GM12878 (cell line): ENCODE results near the gene ARRDC1. TPM values are rescaled to one million over a fixed set of nuclear protein-coding genes. Genes with fewer than 3 reads are reported as not detected.
A peak's percentile ranks its signal among the peaks of the same experiment; 100 is the strongest.

ENCODE experiments used
- CREM ChIP-seq: IDR thresholded peaks from 2 replicates; pipeline ENCODE4 v1.6.1; 2014; ENCODE audit warnings: antibody characterized with exemption, low read depth
- EZH2 ChIP-seq: IDR thresholded peaks from 2 replicates; pipeline ENCODE4 v1.6.1; 2012; ENCODE audit warnings: low read depth, mild to moderate bottlenecking, control low read depth, inconsistent platforms, low read length, borderline replicate concordance; ENCODE audit not compliant: control insufficient read depth
- GABPA ChIP-seq: IDR thresholded peaks from 2 replicates; pipeline ENCODE4 v1.6.1; 2014; ENCODE audit warnings: antibody characterized with exemption, low read depth, mild to moderate bottlenecking, inconsistent platforms
- HCFC1 ChIP-seq: fragments of 150-350 bp; IDR thresholded peaks from 2 replicates; pipeline ENCODE4 v1.6.1; 2014; ENCODE audit warnings: low read length
- KDM1A ChIP-seq: fragments of 200-600 bp; sonication (generic); IDR thresholded peaks from 2 replicates; pipeline ENCODE4 v1.6.1; 2016; ENCODE audit warnings: borderline replicate concordance
- LARP7 ChIP-seq: fragments of 450-650 bp; IDR thresholded peaks from 2 replicates; pipeline ENCODE4 v1.6.1; 2017; ENCODE audit warnings: mild to moderate bottlenecking
- MEF2A ChIP-seq: IDR thresholded peaks from 2 replicates; pipeline ENCODE4 v1.6.1; 2011; ENCODE audit warnings: low read depth, mild to moderate bottlenecking, low read length, moderate library complexity; ENCODE audit not compliant: insufficient read depth
- NFIC ChIP-seq: IDR thresholded peaks from 2 replicates; pipeline ENCODE4 v1.6.1; 2012; ENCODE audit warnings: low read depth, mild to moderate bottlenecking, inconsistent platforms, low read length, moderate library complexity
- NFYA ChIP-seq: IDR thresholded peaks from 2 replicates; pipeline ENCODE4 v1.6.1; 2011; ENCODE audit warnings: low read depth, mild to moderate bottlenecking, low read length, improper control_type of control experiment, borderline replicate concordance
- NFYB ChIP-seq: IDR thresholded peaks from 2 replicates; pipeline ENCODE4 v1.6.1; 2011; ENCODE audit warnings: low read depth, mild to moderate bottlenecking, low read length, improper control_type of control experiment, moderate library complexity; ENCODE audit not compliant: insufficient read depth
- NR2F1 ChIP-seq: fragments of 450-650 bp; conservative IDR thresholded peaks from 2 replicates; pipeline ENCODE4 v1.6.1; 2017; ENCODE audit warnings: mild to moderate bottlenecking
- PML ChIP-seq: IDR thresholded peaks from 2 replicates; pipeline ENCODE4 v1.6.1; 2012; ENCODE audit warnings: low read length, inconsistent platforms
- POLR2AphosphoS2 ChIP-seq: IDR thresholded peaks from 2 replicates; pipeline ENCODE4 v1.6.1; 2011; ENCODE audit warnings: low read depth, mild to moderate bottlenecking, low read length, improper control_type of control experiment, moderate library complexity
- RCOR1 ChIP-seq: conservative IDR thresholded peaks from 2 replicates; pipeline ENCODE4 v1.6.1; 2012; ENCODE audit warnings: low read depth, low read length, improper control_type of control experiment
- SRF ChIP-seq, 2 experiments: IDR thresholded peaks; 2 replicates each; pipeline ENCODE4 v1.6.1; 2011; ENCODE audit warnings: low read depth in 2 of 2, low read length in 2 of 2, mild to moderate bottlenecking in 1 of 2, moderate library complexity in 1 of 2
- polyA plus RNA-seq, 11 experiments: library from polyadenylated mRNA; depleted of rRNA in 4 of 11; unstranded in 6 of 11; stranded (reverse) in 5 of 11; fragments of >200 nt; fragmentation: Nextera tagmentation in 4 of 11; fragmentation: Illumina TruSeq in 1 of 11; extraction: Ambion mirVana in 4 of 11; extraction: Trizol in 1 of 11; gene quantifications; 1 replicate in 1 of 11; 2 replicates in 10 of 11; pipeline versions ENCODE4 v1.2.1 to v1.2.3, GENCODE V29; 2011 to 2016; ENCODE audit warnings: inconsistent platforms in 2 of 11, missing spikeins in 2 of 11, low read depth in 1 of 11
- total RNA-seq, 4 experiments: library from RNA; depleted of rRNA in 3 of 4; stranded (reverse); fragments of >200 nt in 3 of 4; fragmentation: Illumina TruSeq in 1 of 4; extraction: Trizol in 1 of 4; gene quantifications; 2 replicates each; pipeline versions ENCODE4 v1.2.1 to v1.2.3, GENCODE V29; 2013 to 2021
- TF ChIP-seq, protein P1 (sequence below): fragments of 150-350 bp; IDR thresholded peaks from 2 replicates; pipeline ENCODE4 v1.6.1; 2016; ENCODE audit warnings: low read depth, low read length
- TF ChIP-seq, protein P2 (sequence below): IDR thresholded peaks from 2 replicates; pipeline ENCODE4 v1.6.1; 2012; ENCODE audit warnings: low read depth, low read length, improper control_type of control experiment
- TF ChIP-seq, protein P3 (sequence below): fragments of 450-650 bp; IDR thresholded peaks from 2 replicates; pipeline ENCODE4 v1.6.1; 2018; ENCODE audit warnings: borderline replicate concordance, mild to moderate bottlenecking; ENCODE audit not compliant: partially characterized antibody
- TF ChIP-seq, protein P4 (sequence below): fragments of 450-650 bp; IDR thresholded peaks from 2 replicates; pipeline ENCODE4 v1.6.1; 2017; ENCODE audit warnings: mild to moderate bottlenecking, low read depth, inconsistent platforms; ENCODE audit not compliant: poor library complexity, severe bottlenecking

The ARRDC1 gene
- total and polyA plus RNA-seq, 10 of the 15 experiments (the other 5 are each of a cell fraction or from before 2014, with no cell fraction given), result 0.23 to 34.4 (median 20.9) TPM

DNA sequence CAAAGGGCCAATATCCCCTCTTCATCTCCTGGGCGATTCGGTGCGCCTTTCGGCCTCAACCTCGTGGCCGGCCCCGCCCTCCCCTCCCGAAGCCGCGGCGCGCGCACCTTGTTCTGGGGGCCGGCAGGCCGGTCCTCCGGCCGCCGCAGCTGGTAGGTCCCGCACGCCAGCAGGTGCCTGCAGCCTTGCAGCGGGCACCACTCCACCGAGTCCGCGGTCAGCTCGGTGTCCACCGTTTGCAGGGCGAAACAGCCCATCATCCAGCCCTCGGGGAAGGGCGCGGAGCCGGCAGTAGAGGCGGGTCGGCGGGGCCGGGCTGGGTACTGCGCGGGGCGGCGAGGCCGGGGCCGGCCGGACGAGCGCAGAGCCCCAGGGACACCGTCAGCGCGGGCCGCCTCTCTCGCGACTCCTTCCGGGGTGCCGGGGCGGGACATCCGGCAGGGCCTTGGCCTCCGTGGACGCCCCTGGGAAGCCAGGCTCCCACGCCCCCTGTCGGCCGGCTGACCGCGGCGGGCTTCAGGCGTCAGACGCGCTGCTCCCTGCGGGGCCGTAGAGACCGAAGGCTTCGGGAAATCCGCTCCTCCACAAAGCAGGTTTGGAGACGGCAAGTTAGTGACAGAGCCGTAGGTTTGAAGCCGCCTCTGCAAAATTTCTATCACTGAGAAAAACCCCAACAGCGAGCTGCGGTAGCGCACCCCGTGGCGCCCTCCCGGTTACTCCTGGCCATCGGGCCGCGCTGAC, 26.8 kb upstream of the ARRDC1 start, which contains the start of gene DPH7 (continued):
- TF ChIP-seq RCOR1 (no peak), NR2F1 (peak; percentile 74), NFYA (no peak), MEF2A (peak; percentile 73; the same call in 1 of the 2 replicates), NFIC (no peak), NFYB (no peak), PML (no peak; the same call in 1 of the 2 replicates), KDM1A (no peak), CREM (peak; percentile 69), SRF (IDR thresholded peaks at IDR 0.05; ENCODE audit: low read depth in 2 of 2, low read length in 2 of 2) (peak in 1 of 2 experiments; percentile 69; a peak in 2 of 4 replicates), HCFC1 (peak; percentile 82), EZH2 (no peak), POLR2AphosphoS2 (peak; percentile 77; the same call in 1 of the 2 replicates), GABPA (peak; percentile 95), LARP7 (peak; percentile 99)
- TF ChIP-seq, protein P1, sequence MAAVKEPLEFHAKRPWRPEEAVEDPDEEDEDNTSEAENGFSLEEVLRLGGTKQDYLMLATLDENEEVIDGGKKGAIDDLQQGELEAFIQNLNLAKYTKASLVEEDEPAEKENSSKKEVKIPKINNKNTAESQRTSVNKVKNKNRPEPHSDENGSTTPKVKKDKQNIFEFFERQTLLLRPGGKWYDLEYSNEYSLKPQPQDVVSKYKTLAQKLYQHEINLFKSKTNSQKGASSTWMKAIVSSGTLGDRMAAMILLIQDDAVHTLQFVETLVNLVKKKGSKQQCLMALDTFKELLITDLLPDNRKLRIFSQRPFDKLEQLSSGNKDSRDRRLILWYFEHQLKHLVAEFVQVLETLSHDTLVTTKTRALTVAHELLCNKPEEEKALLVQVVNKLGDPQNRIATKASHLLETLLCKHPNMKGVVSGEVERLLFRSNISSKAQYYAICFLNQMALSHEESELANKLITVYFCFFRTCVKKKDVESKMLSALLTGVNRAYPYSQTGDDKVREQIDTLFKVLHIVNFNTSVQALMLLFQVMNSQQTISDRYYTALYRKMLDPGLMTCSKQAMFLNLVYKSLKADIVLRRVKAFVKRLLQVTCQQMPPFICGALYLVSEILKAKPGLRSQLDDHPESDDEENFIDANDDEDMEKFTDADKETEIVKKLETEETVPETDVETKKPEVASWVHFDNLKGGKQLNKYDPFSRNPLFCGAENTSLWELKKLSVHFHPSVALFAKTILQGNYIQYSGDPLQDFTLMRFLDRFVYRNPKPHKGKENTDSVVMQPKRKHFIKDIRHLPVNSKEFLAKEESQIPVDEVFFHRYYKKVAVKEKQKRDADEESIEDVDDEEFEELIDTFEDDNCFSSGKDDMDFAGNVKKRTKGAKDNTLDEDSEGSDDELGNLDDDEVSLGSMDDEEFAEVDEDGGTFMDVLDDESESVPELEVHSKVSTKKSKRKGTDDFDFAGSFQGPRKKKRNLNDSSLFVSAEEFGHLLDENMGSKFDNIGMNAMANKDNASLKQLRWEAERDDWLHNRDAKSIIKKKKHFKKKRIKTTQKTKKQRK, result no peak
- TF ChIP-seq, protein P2, sequence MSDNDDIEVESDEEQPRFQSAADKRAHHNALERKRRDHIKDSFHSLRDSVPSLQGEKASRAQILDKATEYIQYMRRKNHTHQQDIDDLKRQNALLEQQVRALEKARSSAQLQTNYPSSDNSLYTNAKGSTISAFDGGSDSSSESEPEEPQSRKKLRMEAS, result peak; percentile 50
- TF ChIP-seq, protein P3, sequence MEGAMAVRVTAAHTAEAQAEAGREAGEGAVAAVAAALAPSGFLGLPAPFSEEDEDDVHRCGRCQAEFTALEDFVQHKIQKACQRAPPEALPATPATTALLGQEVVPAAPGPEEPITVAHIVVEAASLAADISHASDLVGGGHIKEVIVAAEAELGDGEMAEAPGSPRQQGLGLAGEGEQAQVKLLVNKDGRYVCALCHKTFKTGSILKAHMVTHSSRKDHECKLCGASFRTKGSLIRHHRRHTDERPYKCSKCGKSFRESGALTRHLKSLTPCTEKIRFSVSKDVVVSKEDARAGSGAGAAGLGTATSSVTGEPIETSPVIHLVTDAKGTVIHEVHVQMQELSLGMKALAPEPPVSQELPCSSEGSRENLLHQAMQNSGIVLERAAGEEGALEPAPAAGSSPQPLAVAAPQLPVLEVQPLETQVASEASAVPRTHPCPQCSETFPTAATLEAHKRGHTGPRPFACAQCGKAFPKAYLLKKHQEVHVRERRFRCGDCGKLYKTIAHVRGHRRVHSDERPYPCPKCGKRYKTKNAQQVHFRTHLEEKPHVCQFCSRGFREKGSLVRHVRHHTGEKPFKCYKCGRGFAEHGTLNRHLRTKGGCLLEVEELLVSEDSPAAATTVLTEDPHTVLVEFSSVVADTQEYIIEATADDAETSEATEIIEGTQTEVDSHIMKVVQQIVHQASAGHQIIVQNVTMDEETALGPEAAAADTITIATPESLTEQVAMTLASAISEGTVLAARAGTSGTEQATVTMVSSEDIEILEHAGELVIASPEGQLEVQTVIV, result peak; percentile 33
- TF ChIP-seq, protein P4, sequence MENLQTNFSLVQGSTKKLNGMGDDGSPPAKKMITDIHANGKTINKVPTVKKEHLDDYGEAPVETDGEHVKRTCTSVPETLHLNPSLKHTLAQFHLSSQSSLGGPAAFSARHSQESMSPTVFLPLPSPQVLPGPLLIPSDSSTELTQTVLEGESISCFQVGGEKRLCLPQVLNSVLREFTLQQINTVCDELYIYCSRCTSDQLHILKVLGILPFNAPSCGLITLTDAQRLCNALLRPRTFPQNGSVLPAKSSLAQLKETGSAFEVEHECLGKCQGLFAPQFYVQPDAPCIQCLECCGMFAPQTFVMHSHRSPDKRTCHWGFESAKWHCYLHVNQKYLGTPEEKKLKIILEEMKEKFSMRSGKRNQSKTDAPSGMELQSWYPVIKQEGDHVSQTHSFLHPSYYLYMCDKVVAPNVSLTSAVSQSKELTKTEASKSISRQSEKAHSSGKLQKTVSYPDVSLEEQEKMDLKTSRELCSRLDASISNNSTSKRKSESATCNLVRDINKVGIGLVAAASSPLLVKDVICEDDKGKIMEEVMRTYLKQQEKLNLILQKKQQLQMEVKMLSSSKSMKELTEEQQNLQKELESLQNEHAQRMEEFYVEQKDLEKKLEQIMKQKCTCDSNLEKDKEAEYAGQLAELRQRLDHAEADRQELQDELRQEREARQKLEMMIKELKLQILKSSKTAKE, result no peak
